Muscle of leg (tissue), 11 donors: ENCODE measurements around the gene KIF1B. TPM values are rescaled to one million over a fixed set of nuclear protein-coding genes. Genes with fewer than 3 reads are reported as not detected.

Experiments used
- DNase-seq: peaks from one replicate; pipeline ENCODE4 v3.0.0; 2013
- H3K27ac ChIP-seq: one replicate; pipeline ENCODE4 v1.5.1; 2013; ENCODE audit warnings: mild to moderate bottlenecking, low read length, control low read depth
- H3K27me3 ChIP-seq: one replicate; pipeline ENCODE4 v1.6.1; 2013; ENCODE audit warnings: low read length; ENCODE audit not compliant: control insufficient read depth, insufficient read depth
- H3K36me3 ChIP-seq: one replicate; pipeline ENCODE4 v1.6.1; 2013; ENCODE audit warnings: low read length; ENCODE audit not compliant: control insufficient read depth, insufficient read depth
- H3K4me1 ChIP-seq: one replicate; pipeline ENCODE4 v1.6.1; 2013; ENCODE audit warnings: low read length; ENCODE audit not compliant: control insufficient read depth, insufficient read depth
- H3K4me3 ChIP-seq: one replicate; pipeline ENCODE4 v1.5.1; 2013; ENCODE audit warnings: low read length, control low read depth
- H3K9me3 ChIP-seq: replicated peaks from 2 replicates; pipeline ENCODE4 v1.6.1; 2013; ENCODE audit warnings: low read depth, low read length; ENCODE audit not compliant: control insufficient read depth
- WGBS: methylation state at CpG from one replicate; pipeline ENCODE4 v1.1.5; 2013; ENCODE audit warnings: missing lambda C conversion rate; ENCODE audit not compliant: insufficient coverage; 5-methylcytosine and 5-hydroxymethylcytosine counted together
- polyA plus RNA-seq, 8 donors: library from polyadenylated mRNA; unstranded; fragments of 120-200 nt; gene quantifications; one replicate each; pipeline versions ENCODE4 v1.2.1 to v1.2.3, GENCODE V29; 2013; ENCODE audit warnings: inconsistent platforms in 1 of 8, low replicate concordance in 1 of 8; ENCODE audit not compliant: insufficient read length in 8 of 8, insufficient read depth in 1 of 8
- total RNA-seq: library from RNA; stranded (reverse); fragments of 120-200 nt; gene quantifications from one replicate; pipeline ENCODE4 v1.2.4, GENCODE V29; 2013

KIF1B gene
- total and polyA plus RNA-seq, 9 donors = 86.3 to 189 (median 139) TPM

GRCh38 chr1:10339036-10339567, 128.7 kb downstream of the KIF1B start:
- no peaks in the 10 kb centered on the region for H3K27me3 ChIP-seq
- no peaks in the 10 kb centered on the region for H3K9me3 ChIP-seq
- H3K27ac ChIP-seq = peak overlapping the region; percentile 18
- H3K4me1 ChIP-seq = no peaks in the 10 kb centered on the region
- no peak overlapping the region for H3K4me3 ChIP-seq
- DNase-seq = no peak
- H3K36me3 ChIP-seq = peaks cover 64% of the 10 kb centered on the region
- no CpG with 5 or more reads among the region's 4 CpGs for WGBS

DNA sequence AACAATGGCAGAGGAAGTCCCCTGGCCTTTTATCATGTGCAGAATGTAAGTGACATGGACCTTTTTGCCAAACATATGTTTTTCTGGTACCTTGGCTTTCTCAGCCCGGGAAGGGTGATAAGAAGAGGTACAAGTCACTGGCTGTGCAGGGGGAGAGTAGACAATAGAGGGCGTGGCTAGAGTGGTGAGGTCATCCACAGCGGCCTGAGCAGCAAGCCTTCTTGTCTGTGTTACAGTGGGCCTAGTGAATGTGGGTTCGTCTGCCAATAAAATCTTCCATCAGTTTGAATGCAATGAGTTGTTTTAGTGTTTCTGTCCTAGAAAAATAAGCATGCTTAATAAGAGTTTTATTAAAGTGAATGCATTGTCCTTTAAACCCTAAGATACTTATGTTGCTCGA, 129.4 kb downstream of the KIF1B start:
- H3K27me3 ChIP-seq = no peaks in the 10 kb centered on the region
- H3K4me3 ChIP-seq = no peak overlapping the region
- H3K4me1 ChIP-seq = no peaks in the 10 kb centered on the region
- H3K27ac ChIP-seq = peak overlapping the region; percentile 18
- WGBS = 20% methylated on average over 1 of the region's 5 CpGs
- peak; percentile 76 for DNase-seq
- H3K36me3 ChIP-seq = peaks cover 63% of the 10 kb centered on the region
- no peaks in the 10 kb centered on the region for H3K9me3 ChIP-seq

DNA sequence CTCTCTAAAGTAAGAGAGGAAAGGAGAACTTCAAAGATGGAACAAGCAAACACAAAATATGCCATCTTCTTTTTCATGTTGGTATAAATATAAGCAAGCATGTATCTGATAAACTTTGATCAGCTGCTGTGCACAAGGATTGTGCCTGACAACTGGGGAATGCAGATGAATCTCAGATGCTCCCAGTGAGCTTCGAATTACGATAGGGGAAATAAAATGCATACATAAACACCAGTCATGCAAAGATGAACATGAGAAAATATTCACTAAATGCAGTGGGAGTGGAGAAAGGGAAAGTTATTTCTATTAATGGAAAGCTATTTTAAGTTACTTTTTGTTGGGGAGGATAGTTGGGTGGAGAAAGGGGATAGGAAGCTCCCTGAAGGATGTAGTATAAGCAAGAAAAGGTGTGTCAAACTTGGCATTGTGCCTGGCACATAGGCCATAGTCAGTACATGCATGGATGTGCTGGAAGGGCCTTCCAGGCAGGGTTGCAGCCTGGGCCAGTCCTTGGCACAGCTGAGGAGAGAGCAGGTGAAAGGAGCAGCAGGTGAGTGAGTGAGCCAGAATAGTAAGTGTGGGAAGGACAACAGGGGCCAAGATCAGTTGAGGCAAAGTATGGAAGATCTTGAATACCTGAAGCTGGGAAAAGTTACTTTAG, 130.7 kb downstream of the KIF1B start:
- no CpG with 5 or more reads among the region's 2 CpGs for WGBS
- Histone ChIP-seq H3K4me3 (no peak overlapping the region), H3K36me3 (peaks cover 60% of the 10 kb centered on the region), H3K27me3 (no peaks in the 10 kb centered on the region), H3K9me3 (no peaks in the 10 kb centered on the region), H3K4me1 (no peaks in the 10 kb centered on the region), H3K27ac (no peak overlapping the region)
- DNase-seq = no peak

DNA sequence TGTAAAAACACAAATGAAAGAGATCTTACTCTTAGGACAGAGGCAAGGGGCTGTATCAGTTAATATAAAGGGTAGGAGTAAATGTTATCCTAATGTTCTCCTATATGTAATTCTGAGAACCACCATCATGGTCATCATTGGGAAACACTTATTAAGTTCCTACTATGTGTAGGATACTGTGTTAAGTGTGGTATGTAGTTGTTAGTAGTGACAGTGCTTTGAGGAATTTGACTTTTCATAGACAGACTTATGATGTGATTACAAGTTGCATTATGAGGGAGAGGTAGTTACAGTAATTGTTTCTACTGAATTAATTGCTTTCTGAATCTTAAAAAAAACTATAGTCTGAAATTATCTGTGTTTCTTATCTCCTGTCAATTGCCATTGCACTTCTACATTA, 136.7 kb downstream of the KIF1B start:
- Histone ChIP-seq H3K9me3 (no peaks in the 10 kb centered on the region), H3K27ac (no peak overlapping the region), H3K27me3 (no peaks in the 10 kb centered on the region), H3K4me1 (no peaks in the 10 kb centered on the region), H3K4me3 (no peak overlapping the region), H3K36me3 (peaks cover 54% of the 10 kb centered on the region)
- no peak for DNase-seq

DNA sequence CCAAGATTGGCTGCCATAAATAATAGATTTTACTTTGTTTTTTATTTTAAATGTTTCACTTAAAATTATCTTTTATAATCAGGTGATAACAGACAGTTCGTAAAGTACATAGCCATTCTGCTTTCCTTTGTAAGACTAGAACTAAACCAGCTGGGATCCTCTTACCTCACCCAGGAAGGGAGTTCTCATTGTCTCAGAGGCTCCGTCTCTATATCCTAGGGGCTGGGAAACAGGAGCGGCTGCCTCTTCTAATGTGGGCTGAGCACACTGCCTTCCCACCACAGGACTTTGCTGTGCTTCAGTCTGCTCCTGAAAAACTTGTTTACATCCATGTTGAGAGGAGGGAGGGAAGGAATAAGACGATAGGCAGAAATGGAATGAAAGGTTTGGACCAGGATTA, 142.9 kb downstream of the KIF1B start:
- Histone ChIP-seq H3K27me3 (no peaks in the 10 kb centered on the region), H3K36me3 (peaks cover 34% of the 10 kb centered on the region), H3K4me3 (no peak overlapping the region), H3K4me1 (no peaks in the 10 kb centered on the region), H3K9me3 (no peaks in the 10 kb centered on the region), H3K27ac (no peak overlapping the region)
- no peak for DNase-seq
- WGBS = 40% methylated on average over 1 of the region's 4 CpGs

DNA sequence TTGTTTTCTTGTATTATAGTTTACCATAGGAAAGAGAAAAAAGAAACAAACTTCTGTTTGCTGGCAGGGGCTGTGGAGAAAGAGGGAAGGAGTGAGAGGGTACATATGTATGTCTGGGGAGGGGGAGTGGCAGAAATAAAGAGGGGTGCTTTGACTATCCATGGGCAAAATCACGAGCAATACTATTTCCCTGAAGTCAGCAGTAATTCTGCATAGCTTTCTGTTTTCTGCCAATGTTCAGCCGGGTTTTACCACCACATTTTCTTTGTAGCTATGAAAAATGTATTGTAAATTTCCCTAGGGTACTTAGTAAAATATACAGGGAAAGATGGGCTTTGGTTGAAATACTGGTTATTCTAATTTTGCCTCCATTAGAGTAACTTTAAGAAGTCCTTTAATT, 143.3 kb downstream of the KIF1B start:
- Histone ChIP-seq H3K9me3 (no peaks in the 10 kb centered on the region), H3K4me1 (no peaks in the 10 kb centered on the region), H3K36me3 (peaks cover 30% of the 10 kb centered on the region), H3K27ac (no peak overlapping the region), H3K27me3 (no peaks in the 10 kb centered on the region), H3K4me3 (no peak overlapping the region)
- WGBS = no CpG with 5 or more reads among the region's 2 CpGs
- DNase-seq = no peak

GRCh38 chr1:10360045-10360444, 149.7 kb downstream of the KIF1B start:
- no CpG with 5 or more reads among the region's 1 CpG for WGBS
- no peak overlapping the region for H3K27ac ChIP-seq
- no peaks in the 10 kb centered on the region for H3K27me3 ChIP-seq
- no peaks in the 10 kb centered on the region for H3K4me1 ChIP-seq
- no peaks in the 10 kb centered on the region for H3K9me3 ChIP-seq
- peaks cover 29% of the 10 kb centered on the region for H3K36me3 ChIP-seq
- no peak for DNase-seq
- no peak overlapping the region for H3K4me3 ChIP-seq

DNA sequence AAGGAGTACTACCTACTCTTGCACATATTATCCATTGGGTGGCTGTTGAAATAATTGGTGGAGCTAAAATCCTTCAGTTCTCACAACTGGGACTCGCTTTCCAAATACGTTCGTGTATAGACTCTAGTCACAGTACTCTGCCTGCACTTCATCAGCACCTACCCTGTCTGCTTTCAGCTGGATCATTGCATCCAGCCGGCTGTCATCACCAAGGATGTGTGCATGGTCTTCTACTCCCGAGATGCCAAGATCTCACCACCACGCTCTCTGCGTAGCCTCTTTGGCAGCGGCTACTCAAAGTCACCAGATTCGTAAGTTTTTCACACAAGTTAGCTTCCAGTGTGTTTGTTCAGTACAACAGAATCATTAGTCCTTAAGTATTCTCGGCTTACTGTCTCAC, 151.1 kb downstream of the KIF1B start:
- Histone ChIP-seq H3K4me3 (no peak overlapping the region), H3K27ac (no peak overlapping the region), H3K4me1 (no peaks in the 10 kb centered on the region), H3K27me3 (no peaks in the 10 kb centered on the region), H3K36me3 (peaks cover 41% of the 10 kb centered on the region), H3K9me3 (no peaks in the 10 kb centered on the region)
- 94% methylated on average over 10 of the region's 10 CpGs for WGBS
- DNase-seq = no peak

- peaks cover 58% of the 10 kb centered on the region for H3K36me3 ChIP-seq
- no CpG with 5 or more reads among the region's 6 CpGs for WGBS
Measured at GRCh38 chr1:10368194-10368593, 157.8 kb downstream of the KIF1B start.

GRCh38 chr1:10374442-10374860, 164.1 kb downstream of the KIF1B start:
- H3K4me3 ChIP-seq = no peak overlapping the region
- no peak overlapping the region for H3K27ac ChIP-seq
- H3K9me3 ChIP-seq = no peaks in the 10 kb centered on the region
- no peak for DNase-seq
- H3K36me3 ChIP-seq = peaks cover 63% of the 10 kb centered on the region
- no peaks in the 10 kb centered on the region for H3K27me3 ChIP-seq
- peaks cover 6% of the 10 kb centered on the region for H3K4me1 ChIP-seq
- WGBS = 98% methylated on average over 8 of the region's 8 CpGs

More at GRCh38 chr1:10368194-10368593, 157.8 kb downstream of the KIF1B start:
- Histone ChIP-seq H3K27ac (no peak overlapping the region), H3K4me1 (no peaks in the 10 kb centered on the region), H3K9me3 (no peaks in the 10 kb centered on the region), H3K27me3 (no peaks in the 10 kb centered on the region), H3K4me3 (no peak overlapping the region)
- no peak for DNase-seq
